Activated T-cell treated with anti-CD3 and anti-CD28 coated beads, Interleukin-2, amount 50 U/mL, for 24 hours (primary cell): ENCODE measurements around the gene PRAME.

ENCODE experiments used
- DNase-seq: peaks from one replicate; pipeline ENCODE4 v3.0.0-alpha.2; 2020
- H3K27ac Mint-ChIP-seq: 2 replicates; pipeline ENCODE4 v1.8.0; 2020; ENCODE audit warnings: mild to moderate bottlenecking, mixed read lengths
- H3K27me3 Mint-ChIP-seq: 2 replicates; pipeline ENCODE4 v1.8.0; 2020; ENCODE audit warnings: mixed read lengths
- H3K36me3 Mint-ChIP-seq: 2 replicates; pipeline ENCODE4 v1.8.0; 2020; ENCODE audit warnings: low read depth, mixed read lengths
- H3K4me1 Mint-ChIP-seq: 2 replicates; pipeline ENCODE4 v1.8.0; 2020; ENCODE audit warnings: low read depth, mixed read lengths
- H3K4me3 Mint-ChIP-seq: 2 replicates; pipeline ENCODE4 v1.8.0; 2020; ENCODE audit warnings: mild to moderate bottlenecking, moderate library complexity, mixed read lengths
- H3K9me3 Mint-ChIP-seq: 2 replicates; pipeline ENCODE4 v1.8.0; 2020; ENCODE audit warnings: mixed read lengths

Gene PRAME

GRCh38 chr22:22571429-22571828 lies 12.4 kb upstream of the PRAME start:
- no peak for DNase-seq

GRCh38 chr22:22569218-22569617 lies 10.2 kb upstream of the PRAME start:
- Mint-ChIP-seq H3K4me3 (no peak overlapping the region), H3K27ac (no peak overlapping the region), H3K36me3 (no peaks in the 10 kb centered on the region), H3K27me3 (peaks cover 32% of the 10 kb centered on the region), H3K4me1 (no peaks in the 10 kb centered on the region), H3K9me3 (no peaks in the 10 kb centered on the region)
- no peak for DNase-seq

More at GRCh38 chr22:22571429-22571828, 12.4 kb upstream of the PRAME start:
- Mint-ChIP-seq H3K27ac (no peak overlapping the region), H3K4me3 (no peak overlapping the region), H3K4me1 (no peaks in the 10 kb centered on the region), H3K9me3 (no peaks in the 10 kb centered on the region), H3K27me3 (peaks cover 30% of the 10 kb centered on the region), H3K36me3 (no peaks in the 10 kb centered on the region)

- no peak for DNase-seq
- no peak overlapping the region for H3K4me3 Mint-ChIP-seq
- H3K4me1 Mint-ChIP-seq = no peaks in the 10 kb centered on the region
- H3K36me3 Mint-ChIP-seq = no peaks in the 10 kb centered on the region
- H3K27ac Mint-ChIP-seq = no peak overlapping the region
- peaks cover 21% of the 10 kb centered on the region for H3K27me3 Mint-ChIP-seq
- no peaks in the 10 kb centered on the region for H3K9me3 Mint-ChIP-seq
These were observed 6.9 kb upstream of the PRAME start for GRCh38 chr22:22565981-22566380.

GRCh38 chr22:22558071-22558971 lies 744 bp downstream of the PRAME start:
- H3K36me3 Mint-ChIP-seq = no peaks in the 10 kb centered on the region
- no peak overlapping the region for H3K4me3 Mint-ChIP-seq
- no peaks in the 10 kb centered on the region for H3K9me3 Mint-ChIP-seq
- H3K4me1 Mint-ChIP-seq = peaks cover 4% of the 10 kb centered on the region
- peaks cover 4% of the 10 kb centered on the region for H3K27me3 Mint-ChIP-seq
- no peak overlapping the region for H3K27ac Mint-ChIP-seq
- DNase-seq = no peak

GRCh38 chr22:22556995-22557925 lies 1.8 kb downstream of the PRAME start:
- H3K4me3 Mint-ChIP-seq = no peak overlapping the region
- peaks cover 4% of the 10 kb centered on the region for H3K4me1 Mint-ChIP-seq
- DNase-seq = no peak
- no peaks in the 10 kb centered on the region for H3K9me3 Mint-ChIP-seq
- no peak overlapping the region for H3K27ac Mint-ChIP-seq
- no peaks in the 10 kb centered on the region for H3K36me3 Mint-ChIP-seq
- peaks cover 4% of the 10 kb centered on the region for H3K27me3 Mint-ChIP-seq

GRCh38 chr22:22556578-22556977 lies 2.5 kb downstream of the PRAME start:
- no peaks in the 10 kb centered on the region for H3K9me3 Mint-ChIP-seq

GRCh38 chr22:22555596-22555995 lies 3.5 kb downstream of the PRAME start:
- no peaks in the 10 kb centered on the region for H3K9me3 Mint-ChIP-seq
- H3K27me3 Mint-ChIP-seq = peaks cover 4% of the 10 kb centered on the region
- no peak overlapping the region for H3K4me3 Mint-ChIP-seq
- peak overlapping the region; percentile 60 for H3K27ac Mint-ChIP-seq
- H3K4me1 Mint-ChIP-seq = peaks cover 4% of the 10 kb centered on the region
- H3K36me3 Mint-ChIP-seq = no peaks in the 10 kb centered on the region
- no peak for DNase-seq

More at GRCh38 chr22:22556578-22556977, 2.5 kb downstream of the PRAME start:
- no peak for DNase-seq
- Mint-ChIP-seq H3K36me3 (no peaks in the 10 kb centered on the region), H3K4me3 (no peak overlapping the region), H3K27me3 (peaks cover 4% of the 10 kb centered on the region), H3K4me1 (peaks cover 4% of the 10 kb centered on the region), H3K27ac (no peak overlapping the region)

GRCh38 chr22:22554587-22555284 lies 4.3 kb downstream of the PRAME start:
- peaks cover 4% of the 10 kb centered on the region for H3K27me3 Mint-ChIP-seq
- H3K27ac Mint-ChIP-seq = no peak overlapping the region
- H3K4me3 Mint-ChIP-seq = no peak overlapping the region
- peaks cover 4% of the 10 kb centered on the region for H3K4me1 Mint-ChIP-seq
- no peaks in the 10 kb centered on the region for H3K9me3 Mint-ChIP-seq
- no peak for DNase-seq
- no peaks in the 10 kb centered on the region for H3K36me3 Mint-ChIP-seq

GRCh38 chr22:22553735-22554586 lies 5.1 kb downstream of the PRAME start:
- no peaks in the 10 kb centered on the region for H3K36me3 Mint-ChIP-seq
- peaks cover 1% of the 10 kb centered on the region for H3K4me1 Mint-ChIP-seq
- H3K27me3 Mint-ChIP-seq = peaks cover 1% of the 10 kb centered on the region
- no peak overlapping the region for H3K27ac Mint-ChIP-seq
- H3K9me3 Mint-ChIP-seq = no peaks in the 10 kb centered on the region
- no peak overlapping the region for H3K4me3 Mint-ChIP-seq
- no peak for DNase-seq

GRCh38 chr22:22553141-22553540 lies 5.9 kb downstream of the PRAME start:
- DNase-seq = no peak
- Mint-ChIP-seq H3K4me3 (no peak overlapping the region), H3K9me3 (no peaks in the 10 kb centered on the region), H3K27ac (no peak overlapping the region), H3K27me3 (no peaks in the 10 kb centered on the region), H3K4me1 (no peaks in the 10 kb centered on the region), H3K36me3 (no peaks in the 10 kb centered on the region)

- Mint-ChIP-seq H3K4me3 (no peak overlapping the region), H3K36me3 (no peaks in the 10 kb centered on the region), H3K4me1 (no peaks in the 10 kb centered on the region), H3K9me3 (no peaks in the 10 kb centered on the region), H3K27me3 (no peaks in the 10 kb centered on the region), H3K27ac (no peak overlapping the region)
- DNase-seq = no peak
These were observed 6.4 kb downstream of the PRAME start for GRCh38 chr22:22552630-22553029.

- DNase-seq = no peak
- Mint-ChIP-seq H3K4me3 (no peak overlapping the region), H3K36me3 (no peaks in the 10 kb centered on the region), H3K4me1 (no peaks in the 10 kb centered on the region), H3K27ac (no peak overlapping the region), H3K27me3 (no peaks in the 10 kb centered on the region), H3K9me3 (no peaks in the 10 kb centered on the region)
These were observed 8.2 kb downstream of the PRAME start for GRCh38 chr22:22550789-22551434.

- no peaks in the 10 kb centered on the region for H3K36me3 Mint-ChIP-seq
- no peak overlapping the region for H3K4me3 Mint-ChIP-seq
- no peaks in the 10 kb centered on the region for H3K27me3 Mint-ChIP-seq
- H3K4me1 Mint-ChIP-seq = no peaks in the 10 kb centered on the region
- DNase-seq = no peak
- no peak overlapping the region for H3K27ac Mint-ChIP-seq
- no peaks in the 10 kb centered on the region for H3K9me3 Mint-ChIP-seq
These were observed 10.2 kb downstream of the PRAME start for GRCh38 chr22:22548910-22549309.
